GM21360 (cell line): ENCODE results near the gene RALB.
"Not testable (repeated sequence)": the region's sequence is repeated elsewhere in the genome, so short reads cannot be mapped to it uniquely, and the experiment has no call there.

ENCODE experiments used
- ATAC-seq: cut with Tn5 transposase; IDR thresholded peaks from one replicate; pipeline ENCODE4 v1.9.1; 2021; ENCODE audit warnings: mild to moderate bottlenecking, moderate library complexity; ENCODE audit not compliant: unreplicated experiment

Gene RALB

DNA sequence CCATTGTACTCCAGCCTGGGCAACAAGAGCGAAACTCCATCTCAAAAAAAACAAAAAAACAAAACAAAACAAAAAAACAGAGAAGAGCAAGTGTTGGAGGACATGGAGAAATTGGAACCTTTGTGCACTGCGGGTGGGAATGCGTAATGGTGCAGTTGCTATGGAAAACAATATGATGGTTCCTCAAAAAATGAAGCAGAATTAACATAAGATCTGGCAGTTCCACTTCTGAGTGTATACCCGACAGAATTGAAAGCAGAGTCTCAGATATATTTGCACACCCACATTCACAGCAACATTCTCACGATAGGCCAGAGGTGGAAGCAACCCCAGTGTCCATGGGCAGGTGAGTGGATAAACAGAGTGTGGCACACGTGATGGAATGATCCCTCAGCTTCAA lies 11.0 kb upstream of the RALB start:
- ATAC-seq = no peak

DNA sequence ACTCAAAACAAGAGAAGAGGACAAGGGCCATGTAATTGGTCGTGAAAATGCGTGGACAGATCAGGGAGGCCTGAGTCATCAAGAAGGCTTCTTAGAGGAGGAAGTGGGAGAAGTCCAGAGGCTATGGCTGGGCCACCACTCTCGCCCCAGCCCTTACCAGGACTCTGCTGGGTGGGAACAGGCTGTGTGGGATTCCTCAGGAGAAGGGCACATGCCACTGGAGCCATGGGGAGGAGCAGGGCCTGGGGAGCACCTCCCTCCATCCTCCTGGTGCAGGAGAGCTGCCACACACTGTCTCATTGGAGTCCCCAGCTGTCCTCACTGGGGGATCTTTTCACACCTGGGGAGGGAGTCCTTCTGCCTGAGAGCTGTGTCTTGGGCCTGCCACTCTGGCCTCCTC lies 9.4 kb upstream of the RALB start:
- ATAC-seq = no peak

DNA sequence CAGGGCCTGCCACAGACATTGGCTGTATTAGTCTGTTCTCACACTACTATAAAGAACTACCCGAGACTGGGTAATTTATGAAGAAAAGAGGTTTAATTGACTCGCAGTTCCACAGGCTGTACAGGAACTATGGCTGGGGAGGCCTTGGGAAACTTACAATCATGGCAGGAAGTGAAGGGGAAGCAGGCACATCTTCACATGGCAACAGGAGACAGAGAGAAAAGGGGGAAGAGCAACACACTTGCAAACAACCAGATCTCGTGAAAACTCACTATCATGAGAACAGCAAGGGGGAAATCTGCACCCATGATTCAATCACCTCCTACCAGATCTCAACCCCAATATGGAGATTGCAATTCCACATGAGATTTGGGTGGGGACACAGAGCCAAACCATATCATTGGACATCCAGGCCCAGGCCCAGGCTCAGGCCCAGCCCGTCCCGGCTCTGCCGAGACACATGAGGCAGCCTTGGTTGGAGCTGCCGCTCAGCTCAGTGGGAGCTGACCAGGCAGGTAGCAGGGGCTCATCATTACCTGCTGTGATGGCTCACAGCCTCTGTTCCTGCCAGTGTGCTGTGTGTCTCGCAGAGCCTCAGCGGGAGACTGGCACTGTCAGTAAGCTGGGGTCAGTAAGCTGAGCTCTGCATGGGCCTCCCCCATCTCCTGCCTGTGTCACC lies 8.6 kb upstream of the RALB start:
- ATAC-seq = no peak

DNA sequence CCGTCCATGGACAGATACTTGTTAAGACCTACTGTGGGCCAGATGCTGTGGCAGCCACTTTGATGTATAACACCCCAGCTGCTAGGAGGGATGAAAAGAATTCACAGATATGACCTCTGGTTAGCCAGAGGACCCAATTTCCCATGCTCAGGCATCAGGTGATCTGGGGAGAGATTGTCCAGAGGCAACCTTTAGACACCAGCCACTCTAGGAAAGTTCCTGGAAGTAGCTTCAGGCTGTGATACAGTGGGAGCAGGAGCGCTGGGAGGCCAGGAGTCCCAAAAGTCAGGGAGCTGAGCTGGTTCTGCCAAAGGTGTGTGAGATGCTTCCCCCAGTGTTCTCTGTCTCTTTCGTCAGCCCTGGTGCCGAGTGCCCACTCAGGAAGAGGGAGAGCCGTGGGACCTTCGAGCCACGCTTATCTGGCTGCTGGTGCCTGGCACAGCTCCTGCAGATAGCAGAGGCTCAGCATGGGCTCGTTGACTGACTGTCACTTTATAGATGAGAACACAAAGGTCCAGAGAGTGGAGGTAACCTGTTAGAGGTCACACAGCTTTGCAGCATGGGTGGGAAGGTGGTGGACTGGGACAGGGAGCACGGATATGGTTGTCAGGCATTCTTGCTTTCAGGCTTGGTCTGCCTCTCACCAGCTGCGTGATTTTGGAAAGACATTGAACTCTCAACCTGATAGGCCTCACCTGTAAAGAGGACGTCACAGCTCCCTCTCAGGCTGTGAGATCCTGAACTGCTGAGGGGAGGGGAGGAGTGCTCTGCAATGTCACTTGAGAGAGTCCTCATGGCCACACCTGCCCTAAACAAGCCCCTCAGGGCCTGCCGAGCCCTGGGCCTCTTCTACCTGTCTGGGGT lies 7.8 kb upstream of the RALB start:
- no peak for ATAC-seq

DNA sequence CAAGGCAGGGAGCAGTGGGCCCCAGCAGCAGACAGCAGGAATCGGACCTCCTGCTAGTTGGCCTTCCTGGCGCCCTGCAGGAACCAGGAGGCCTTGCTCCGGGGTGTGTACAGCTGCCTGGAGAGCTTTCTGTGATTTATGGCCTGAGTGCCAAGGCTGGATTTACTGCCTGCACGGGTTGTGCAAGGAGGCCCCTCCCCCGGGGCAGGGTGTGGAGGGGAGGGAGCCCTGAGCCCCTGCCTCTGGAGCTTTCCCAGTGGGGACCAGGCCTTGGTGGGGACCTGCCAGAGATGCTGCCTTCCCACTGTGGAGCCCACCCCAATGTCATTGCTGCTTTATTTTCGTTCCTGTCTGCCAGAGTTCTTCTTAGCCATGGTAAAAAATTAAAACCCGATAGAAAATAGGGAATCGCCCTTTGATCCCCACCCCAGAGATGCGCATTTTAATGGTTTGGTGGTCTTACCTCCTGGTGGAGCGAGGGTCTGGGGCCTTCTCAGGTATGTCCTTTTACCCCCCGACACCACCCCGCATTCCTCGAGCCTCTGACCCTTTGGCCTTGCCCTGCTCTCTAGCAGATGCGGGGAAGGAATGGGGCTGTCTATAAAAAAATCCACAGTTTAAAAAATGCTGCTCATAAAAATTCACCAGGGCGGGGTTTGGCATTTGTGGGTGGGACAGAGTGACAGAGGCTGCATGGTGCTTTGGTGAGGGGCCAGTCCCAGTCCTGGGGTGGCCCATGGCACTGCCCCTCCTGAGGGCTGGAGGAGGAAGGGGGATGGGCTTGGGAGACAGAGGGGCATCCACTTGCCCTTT lies 6.9 kb upstream of the RALB start:
- ATAC-seq = no peak

DNA sequence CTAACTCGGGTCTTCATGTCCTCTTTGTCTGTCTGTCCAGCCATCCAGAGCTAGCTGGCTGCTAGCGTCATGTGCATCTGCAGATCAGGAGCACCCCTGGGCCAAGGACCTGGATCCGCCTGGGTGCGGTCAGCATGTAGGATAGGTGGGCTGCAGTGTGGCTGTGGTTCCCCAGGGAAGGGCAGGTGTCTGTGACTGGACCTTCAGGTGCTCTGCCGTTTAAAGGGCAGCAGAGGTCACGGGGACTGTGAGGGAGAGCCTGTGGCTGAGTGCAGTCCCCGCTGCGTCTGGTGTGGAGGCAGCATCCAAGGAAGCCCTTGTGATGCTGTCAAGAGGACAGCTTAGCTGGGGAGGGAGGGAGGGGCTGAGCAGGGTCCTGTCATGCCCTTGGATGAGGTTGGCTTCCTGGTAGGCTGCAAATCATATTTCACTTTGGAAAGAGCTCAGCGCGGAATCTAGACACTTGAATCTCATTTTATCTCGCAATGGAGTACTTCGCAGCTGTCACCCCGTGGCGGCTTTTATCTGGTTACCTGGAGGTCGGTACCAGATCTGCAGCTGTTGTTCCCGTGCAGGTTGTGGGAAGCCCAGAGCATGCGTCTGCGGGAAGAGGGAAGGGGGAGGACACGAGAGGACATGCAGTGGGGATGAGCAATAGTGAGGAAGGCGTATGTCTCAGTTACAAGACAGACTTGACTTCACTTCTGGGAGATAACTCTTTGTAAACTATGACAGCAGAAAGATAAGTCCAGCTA lies 5.9 kb upstream of the RALB start:
- no peak for ATAC-seq

DNA sequence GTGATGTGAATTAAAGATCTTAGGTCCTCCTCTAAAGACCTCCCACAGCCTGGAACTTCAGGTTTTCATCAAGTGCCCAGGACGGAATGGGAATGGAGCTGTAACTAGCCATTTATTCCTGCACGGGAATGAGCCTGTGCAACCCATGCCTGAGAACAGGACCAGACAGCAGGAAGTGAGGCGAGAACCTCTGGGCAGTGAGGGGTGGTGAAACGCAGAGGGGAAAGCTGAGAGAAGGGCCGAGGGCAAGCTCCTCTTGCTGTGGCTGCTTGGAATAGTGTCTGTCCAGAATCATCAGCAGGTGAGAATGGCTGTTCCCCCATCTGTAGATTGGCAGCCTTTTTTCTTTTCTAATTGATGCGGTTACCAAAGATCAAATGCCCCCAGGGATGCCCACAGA lies 4.8 kb upstream of the RALB start:
- no peak for ATAC-seq

DNA sequence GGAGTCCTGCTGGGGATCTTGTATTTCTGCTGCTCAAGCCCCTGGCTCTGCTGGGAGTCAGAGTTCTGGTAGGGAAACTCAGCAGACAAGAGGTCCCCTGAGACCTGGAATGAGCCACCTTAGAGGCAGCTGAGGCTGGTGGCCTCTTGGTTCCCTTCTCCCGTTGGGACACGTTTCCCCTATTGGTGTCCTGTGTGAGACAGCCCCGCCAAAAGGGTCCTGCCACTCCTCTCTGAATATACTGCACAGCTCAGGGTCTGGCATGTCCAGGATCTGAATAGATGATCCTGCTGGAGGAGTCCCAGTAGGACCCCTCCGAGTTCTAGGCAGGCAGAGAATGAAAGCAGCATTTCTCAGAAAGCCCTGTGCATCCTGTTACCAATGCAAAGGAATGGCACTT lies 2.0 kb upstream of the RALB start:
- ATAC-seq = no peak

DNA sequence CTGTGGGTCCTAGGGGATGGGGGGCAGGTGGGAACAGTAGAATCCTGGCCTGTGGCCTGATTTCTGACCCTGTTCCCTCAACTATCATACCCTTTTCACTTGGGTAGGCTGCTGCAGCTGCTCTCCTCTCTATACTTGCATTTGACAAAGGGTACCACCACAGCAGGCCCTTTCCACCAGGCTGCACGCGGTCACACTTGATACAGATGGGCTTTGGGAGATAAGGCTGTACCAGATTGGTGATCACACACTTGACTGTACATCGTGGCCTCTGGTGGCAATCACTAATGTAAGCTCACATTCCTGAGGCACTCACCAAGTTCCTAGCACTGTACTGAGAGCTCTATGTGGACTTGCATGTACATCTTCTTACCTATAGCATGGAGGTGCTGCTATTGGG lies 1.6 kb upstream of the RALB start:
- ATAC-seq = no peak

DNA sequence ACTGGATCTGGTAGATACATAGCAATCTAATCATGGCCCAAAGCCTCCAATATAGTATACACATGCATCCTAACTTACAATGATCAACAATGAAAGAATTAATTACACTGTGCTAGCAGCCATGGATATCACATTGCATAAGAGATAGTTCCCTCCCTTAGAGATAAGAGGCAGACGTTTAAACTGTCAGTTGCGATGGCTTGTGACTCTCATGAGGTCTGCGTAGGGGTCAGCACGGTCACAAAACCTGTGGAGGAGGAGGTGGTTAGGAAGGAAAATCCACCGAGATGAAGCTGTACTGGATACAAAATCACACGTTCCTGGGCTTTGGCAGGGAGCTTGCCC lies 800 bp upstream of the RALB start:
- ATAC-seq = no peak

DNA sequence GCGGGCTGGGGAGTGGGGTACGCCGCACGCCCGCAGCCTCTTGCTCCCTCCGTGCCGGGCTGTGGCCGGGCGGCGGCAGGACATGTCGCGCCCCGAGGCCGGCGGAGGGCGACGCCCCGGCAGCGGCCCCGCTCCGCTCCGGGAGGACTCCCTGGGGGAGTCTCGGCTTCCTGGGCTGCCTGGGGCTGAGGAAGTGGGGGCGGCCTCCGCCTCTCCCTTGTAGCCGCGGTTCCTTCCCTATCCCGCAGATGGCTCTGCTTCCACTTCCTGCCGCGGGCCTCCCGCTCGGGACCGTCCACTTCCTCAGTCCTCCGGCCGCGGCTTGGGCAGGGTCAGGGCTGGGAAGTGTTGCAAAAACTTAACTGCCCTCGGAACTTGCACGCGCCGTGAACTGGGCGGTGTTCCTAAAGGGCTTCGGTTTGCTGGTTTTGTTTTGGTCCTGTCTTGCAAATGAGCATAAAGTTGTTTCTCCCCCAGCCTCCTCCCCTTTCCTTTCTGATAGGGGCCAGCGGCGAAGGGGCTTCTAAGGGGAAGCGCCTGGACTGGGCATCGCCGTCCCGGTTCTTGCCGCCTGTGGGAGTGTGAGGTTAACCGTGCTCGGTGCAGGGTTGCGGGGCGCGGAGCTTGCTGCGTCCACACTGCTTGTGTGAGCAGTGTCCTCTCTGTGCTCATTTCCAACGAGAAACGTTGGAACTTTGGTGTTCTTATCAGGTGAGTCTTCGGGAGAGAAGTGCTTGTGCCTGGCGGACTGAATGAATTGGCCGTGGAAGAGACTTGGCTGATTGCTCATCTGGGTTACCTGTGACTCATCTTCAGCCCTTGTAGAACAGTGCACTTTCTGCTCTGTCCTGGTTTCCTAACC lies 600 bp downstream of the RALB start:
- peak; percentile 27 for ATAC-seq

DNA sequence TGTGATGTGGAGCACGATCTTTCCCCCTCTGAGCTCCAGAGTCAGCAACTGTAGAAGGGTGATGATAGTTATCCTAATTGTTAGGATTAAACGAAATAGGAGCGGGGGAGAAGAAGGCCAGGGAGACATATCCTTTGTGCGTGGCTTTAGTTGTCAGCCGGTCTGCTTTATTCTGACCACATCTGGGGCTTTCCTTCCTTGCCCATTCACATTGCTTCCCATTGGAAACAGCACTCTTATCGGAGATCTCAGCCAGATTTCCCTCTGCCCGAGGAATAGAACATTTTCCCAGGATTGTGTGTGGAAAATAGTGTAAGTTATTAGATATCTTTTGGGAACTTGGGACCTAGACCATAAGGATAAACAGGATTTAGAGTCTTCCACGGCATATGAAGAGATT lies 1.5 kb downstream of the RALB start:
- no peak for ATAC-seq

DNA sequence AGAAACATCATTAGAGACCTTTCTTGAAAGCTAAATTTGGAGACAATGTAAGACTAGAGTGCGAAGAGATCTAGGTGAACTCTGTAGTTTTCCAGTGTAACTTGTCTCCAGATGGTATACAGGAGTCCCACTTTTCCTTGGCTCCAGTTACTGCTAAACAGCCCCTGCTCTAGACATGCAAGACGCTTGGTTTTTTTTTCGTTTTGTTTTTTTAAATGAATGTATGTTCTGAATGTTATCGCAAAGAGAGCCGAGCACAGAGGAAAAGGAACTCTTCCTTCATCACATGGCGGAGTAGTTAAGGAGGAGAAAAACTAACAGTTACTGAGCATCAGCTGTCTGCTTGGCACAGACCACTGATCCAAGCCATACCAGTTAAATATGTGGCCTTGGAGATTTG lies 2.4 kb downstream of the RALB start:
- ATAC-seq = no peak

DNA sequence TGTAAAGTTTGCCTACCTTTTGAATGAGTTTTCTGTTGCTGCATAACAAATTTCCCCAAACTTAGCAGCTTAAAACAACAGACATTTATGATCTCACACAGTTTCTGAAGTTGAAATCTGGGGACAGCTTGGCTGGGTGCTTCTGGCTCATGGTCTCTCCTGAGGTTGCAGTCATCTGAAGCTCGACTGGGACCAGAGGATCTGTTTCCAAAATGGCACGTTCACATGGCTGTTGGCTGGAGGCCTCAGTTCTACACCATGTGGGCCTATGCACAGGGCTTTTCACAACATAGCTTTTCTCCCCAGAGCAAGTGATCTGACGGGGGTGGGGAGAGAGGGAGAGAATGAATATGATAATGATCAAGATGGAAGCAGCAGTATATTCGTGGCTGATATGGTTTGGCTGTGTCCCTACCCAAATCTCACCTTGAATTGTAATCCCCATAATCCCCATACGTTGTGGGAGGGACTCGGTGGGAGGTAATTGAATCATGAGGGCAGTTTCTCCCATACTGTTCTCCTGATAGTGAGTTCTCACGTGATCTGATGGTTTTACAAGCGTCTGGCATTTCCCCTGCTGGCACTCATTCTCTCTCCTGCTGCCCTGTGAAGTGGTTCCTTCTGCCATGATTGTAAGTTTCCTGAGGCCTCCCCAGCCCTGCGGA lies 3.5 kb downstream of the RALB start:
- no peak for ATAC-seq

DNA sequence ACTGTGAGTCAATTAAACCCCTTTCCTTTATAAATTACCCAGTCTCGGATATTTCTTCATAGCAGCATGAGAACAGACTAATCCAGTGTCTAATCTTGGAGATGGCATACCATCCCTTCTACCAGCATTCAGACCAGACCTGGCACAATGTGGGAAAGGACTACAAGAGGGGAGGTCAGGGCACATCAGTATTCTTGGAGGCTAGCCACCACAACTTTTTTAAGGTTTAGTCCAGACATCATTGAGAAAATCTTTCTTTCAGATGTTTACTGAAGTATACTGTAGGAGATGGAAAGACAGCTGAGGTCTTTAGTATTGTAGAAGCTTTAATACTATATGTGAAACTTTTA lies 4.0 kb downstream of the RALB start:
- no peak for ATAC-seq

DNA sequence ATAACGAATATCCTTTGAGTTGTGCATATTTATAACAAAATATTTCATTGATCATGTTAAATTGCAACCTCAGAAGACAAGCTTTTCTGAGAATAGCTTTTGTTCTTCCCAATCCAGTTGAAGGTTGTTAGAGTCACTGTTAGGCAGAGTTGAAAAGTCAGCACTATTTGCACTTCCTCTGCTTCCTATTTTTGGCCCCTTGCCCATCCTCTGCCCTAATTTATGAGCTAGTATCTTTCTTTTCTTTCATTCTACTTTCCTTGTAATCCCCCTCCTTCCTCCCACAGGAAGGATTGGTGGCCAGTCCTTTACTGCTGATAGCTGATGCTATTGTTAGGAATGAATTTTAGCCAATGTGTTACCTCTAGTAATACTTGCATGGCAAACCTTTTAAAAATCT lies 4.9 kb downstream of the RALB start:
- ATAC-seq = no peak

DNA sequence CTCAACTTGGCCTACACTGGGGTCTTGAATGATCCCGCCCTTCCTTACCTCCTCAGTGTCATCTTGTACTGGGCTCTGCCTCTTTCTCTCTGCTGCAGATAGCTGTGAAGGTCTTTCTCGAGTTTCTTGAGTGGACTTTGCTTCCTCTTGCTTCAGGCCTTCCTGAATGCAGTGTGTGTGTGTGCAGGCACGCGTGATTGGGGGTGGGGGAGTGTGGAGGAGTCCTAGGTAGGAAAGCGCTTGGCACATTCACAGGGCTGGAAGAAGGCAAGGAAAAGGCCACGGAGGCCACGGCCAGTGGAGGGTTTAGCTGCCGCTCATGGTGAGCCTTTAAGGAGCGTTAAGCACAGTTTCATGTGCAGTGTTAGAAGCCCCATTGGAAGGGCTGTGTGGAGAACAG lies 5.5 kb downstream of the RALB start:
- no peak for ATAC-seq

DNA sequence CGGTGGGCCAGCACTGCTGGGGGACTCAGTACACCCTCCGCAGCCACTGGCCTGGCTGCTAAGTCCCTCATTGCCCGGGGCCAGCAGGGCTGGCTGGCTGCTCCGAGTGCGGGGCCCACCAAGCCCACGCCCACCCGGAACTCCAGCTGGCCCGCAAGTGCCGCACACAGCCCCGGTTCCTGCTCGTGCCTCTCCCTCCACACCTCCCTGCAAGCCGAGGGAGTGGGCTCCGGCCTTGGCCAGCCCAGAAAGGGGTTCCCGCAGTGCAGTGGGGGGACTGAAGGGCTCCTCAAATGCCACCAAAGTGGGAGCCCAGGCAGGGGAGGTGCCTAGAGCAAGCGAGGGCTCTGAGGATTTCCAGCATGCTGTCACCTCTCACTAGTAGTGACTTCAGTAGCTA lies 7.3 kb downstream of the RALB start:
- not testable (repeated sequence) for ATAC-seq

DNA sequence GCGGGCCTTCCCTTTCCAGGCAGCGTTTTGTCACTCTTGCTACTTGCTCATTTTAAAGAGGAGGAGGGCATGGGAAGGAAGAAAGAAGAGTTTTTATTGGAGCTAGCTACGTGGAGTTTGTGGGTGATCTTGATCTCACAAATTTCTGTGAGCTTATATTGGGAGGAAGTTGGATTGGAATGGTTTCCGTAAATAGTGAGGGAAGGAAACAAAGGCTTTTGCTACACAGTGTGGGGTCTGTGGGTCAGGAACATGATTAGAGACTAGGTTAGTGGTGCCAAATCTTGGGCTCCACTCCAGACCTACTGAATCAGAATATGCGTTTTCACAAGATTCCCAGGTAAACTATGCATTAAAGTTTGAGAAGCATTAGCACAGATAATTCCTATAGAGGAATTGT lies 8.1 kb downstream of the RALB start:
- no peak for ATAC-seq
